GM12878 (cell line): ENCODE data around the gene NUDT3. TPM values are rescaled to one million over a fixed set of nuclear protein-coding genes. Genes with fewer than 3 reads are reported as not detected.

Source experiments
- ATAC-seq: fragments of 200-7000 bp; cut with Tn5 transposase; 3 replicates; pipeline ENCODE4 v1.9.1; 2020; ENCODE audit warnings: mild to moderate bottlenecking, moderate library complexity
- BruUV-seq: library from RNA; stranded (reverse); fragments of 400-500 nt; replicated peaks from 2 replicates; lab custom pipeline; 2021; lab: Mats Ljungman, UMichigan
- CTCF ChIA-PET: fragments of 300-600 bp; sonication (Branson Sonifier 250); formaldehyde crosslinking; extraction: SDS; loops from one replicate; lab custom pipeline; 2021; ENCODE audit warnings: inconsistent platforms; lab: Yijun Ruan, JAX
- POLR2A ChIA-PET: fragments of 350-600 bp; formaldehyde crosslinking; extraction: SDS; loops from one replicate; lab custom pipeline; 2021; ENCODE audit warnings: inconsistent platforms; lab: Charles Lee
- RAD21 ChIA-PET: fragments of 300-600 bp; sonication (Branson Sonifier 250); formaldehyde crosslinking; loops from one replicate; lab custom pipeline; 2023; ENCODE audit warnings: antibody characterized with exemption; ENCODE audit not compliant: unreplicated experiment; lab: Charles Lee
- SMC1A ChIA-PET: fragments of 300-600 bp; sonication (Branson Sonifier 250); formaldehyde crosslinking; loops from one replicate; lab custom pipeline; 2023; ENCODE audit not compliant: unreplicated experiment, uncharacterized antibody; lab: Charles Lee
- DNase-seq: peaks from one replicate; pipeline ENCODE4 v3.0.0-alpha.2; 2011; ENCODE audit warnings: low read depth, low spot score
- FAIRE-seq: peaks from 3 replicates; lab custom pipeline; 2011; peaks lifted over from hg19 to GRCh38; lab: Jason Lieb, UNC
- H2AFZ ChIP-seq: 2 replicates; pipeline ENCODE4 v1.6.0; 2011; ENCODE audit warnings: low read depth, low read length, control low read depth; ENCODE audit not compliant: control insufficient read depth
- H3K27ac ChIP-seq: 2 replicates; pipeline ENCODE4 v1.5.1; 2011; ENCODE audit warnings: control low read depth; ENCODE audit not compliant: control insufficient read depth, insufficient read depth
- H3K27me3 ChIP-seq, 2 experiments: replicated peaks in 1 of 2; 2 replicates each; pipeline versions ENCODE4 v1.6.0 to v1.6.1; 2011; ENCODE audit warnings: low read length in 1 of 2; ENCODE audit not compliant: control insufficient read depth in 2 of 2, insufficient read depth in 2 of 2
- H3K36me3 ChIP-seq, 2 experiments: 2 replicates each; pipeline ENCODE4 v1.5.1; 2011; ENCODE audit warnings: low read length in 1 of 2; ENCODE audit not compliant: control insufficient read depth in 2 of 2, insufficient read depth in 2 of 2
- H3K4me1 ChIP-seq: 2 replicates; pipeline ENCODE4 v1.6.1; 2011; ENCODE audit warnings: mild to moderate bottlenecking, low read length, moderate library complexity, mixed read lengths; ENCODE audit not compliant: control insufficient read depth, insufficient read depth
- H3K4me2 ChIP-seq: 2 replicates; pipeline ENCODE4 v1.6.0; 2011; ENCODE audit warnings: control low read depth; ENCODE audit not compliant: control insufficient read depth, insufficient read depth
- H3K4me3 ChIP-seq: fragments of 200-600 bp; sonication (generic); 2 replicates; pipeline ENCODE4 v1.5.1; 2016
- H3K79me2 ChIP-seq: 2 replicates; pipeline ENCODE4 v1.6.0; 2011; ENCODE audit warnings: low read length; ENCODE audit not compliant: control insufficient read depth, insufficient read depth
- H3K9ac ChIP-seq: 2 replicates; pipeline ENCODE4 v1.8.0; 2011; ENCODE audit warnings: low read length, control low read depth, mixed read lengths; ENCODE audit not compliant: control insufficient read depth, insufficient read depth
- H3K9me3 ChIP-seq: replicated peaks from 3 replicates; pipeline ENCODE4 v1.5.1; 2011; ENCODE audit warnings: mild to moderate bottlenecking, low read length; ENCODE audit not compliant: control insufficient read depth, insufficient read depth
- H4K20me1 ChIP-seq: 2 replicates; pipeline ENCODE4 v1.6.0; 2011; ENCODE audit not compliant: control insufficient read depth, insufficient read depth
- BACH1 ChIP-seq: fragments of 450-650 bp; IDR thresholded peaks from 2 replicates; pipeline ENCODE4 v1.6.1; 2017; ENCODE audit warnings: mild to moderate bottlenecking, borderline replicate concordance
- CREM ChIP-seq: IDR thresholded peaks from 2 replicates; pipeline ENCODE4 v1.6.1; 2014; ENCODE audit warnings: antibody characterized with exemption, low read depth
- ETV6 ChIP-seq, 2 experiments: fragments of 450-650 bp in 1 of 2; IDR thresholded peaks in 1 of 2; conservative IDR thresholded peaks in 1 of 2; 2 replicates each; pipeline ENCODE4 v1.6.1; 2014; ENCODE audit warnings: antibody characterized with exemption in 1 of 2, borderline replicate concordance in 1 of 2, low read depth in 1 of 2, mild to moderate bottlenecking in 1 of 2, moderate library complexity in 1 of 2
- GABPA ChIP-seq: IDR thresholded peaks from 2 replicates; pipeline ENCODE4 v1.6.1; 2014; ENCODE audit warnings: antibody characterized with exemption, low read depth, mild to moderate bottlenecking, inconsistent platforms
- GATAD2B ChIP-seq: fragments of 450-650 bp; conservative IDR thresholded peaks from 2 replicates; pipeline ENCODE4 v1.6.1; 2017; ENCODE audit warnings: low read depth, mild to moderate bottlenecking, moderate library complexity
- KAT2A ChIP-seq: conservative IDR thresholded peaks from 2 replicates; pipeline ENCODE4 v1.6.1; 2011; ENCODE audit warnings: low read depth, low read length; ENCODE audit not compliant: control insufficient read depth
- MTA2 ChIP-seq: fragments of 450-650 bp; IDR thresholded peaks from 2 replicates; pipeline ENCODE4 v1.6.1; 2016; ENCODE audit warnings: low read depth, mild to moderate bottlenecking, moderate library complexity
- NFXL1 ChIP-seq: fragments of 450-650 bp; IDR thresholded peaks from 2 replicates; pipeline ENCODE4 v1.6.1; 2017; ENCODE audit warnings: antibody characterized with exemption, mild to moderate bottlenecking, borderline replicate concordance
- POLR2AphosphoS5 ChIP-seq: IDR thresholded peaks from 2 replicates; pipeline ENCODE4 v1.6.1; 2011; ENCODE audit warnings: mild to moderate bottlenecking, low read length, inconsistent platforms
- RAD21 ChIP-seq: IDR thresholded peaks from 2 replicates; pipeline ENCODE4 v1.6.1; 2011; ENCODE audit warnings: mild to moderate bottlenecking, low read depth, low read length, moderate library complexity; ENCODE audit not compliant: insufficient read depth
- RBBP5 ChIP-seq: fragments of 200-600 bp; sonication (generic); conservative IDR thresholded peaks from 2 replicates; pipeline ENCODE4 v1.6.1; 2016
- RUNX3 ChIP-seq: IDR thresholded peaks from 2 replicates; pipeline ENCODE4 v1.6.1; 2012; ENCODE audit warnings: low read length, inconsistent platforms
- YY1 ChIP-seq: IDR thresholded peaks from 2 replicates; pipeline ENCODE4 v1.6.1; 2011; ENCODE audit warnings: low read depth, mild to moderate bottlenecking, low read length
- WGBS: methylation state at CpG from one replicate; pipeline ENCODE4 v1.1.6; 2016; ENCODE audit warnings: low lambda C conversion rate; ENCODE audit not compliant: insufficient replicate concordance, insufficient coverage; ENCODE audit errors: missing lambda C conversion rate; 5-methylcytosine and 5-hydroxymethylcytosine counted together
- in situ Hi-C: fragments of 300-500 bp; cut with MboI; formaldehyde crosslinking; loops from 9 replicates; pipeline ENCODE4 v1.14.3; 2018; ENCODE audit warnings: mixed read lengths
- intact Hi-C: fragments of 100-400 bp; cut with micrococcal nuclease; formaldehyde crosslinking; loops from one replicate; pipeline ENCODE4 v1.14.2; 2022; ENCODE audit not compliant: unreplicated experiment
- polyA plus RNA-seq, 11 experiments: library from polyadenylated mRNA; depleted of rRNA in 4 of 11; unstranded in 6 of 11; stranded (reverse) in 5 of 11; fragments of >200 nt; fragmentation: Nextera tagmentation in 4 of 11; fragmentation: Illumina TruSeq in 1 of 11; extraction: Ambion mirVana in 4 of 11; extraction: Trizol in 1 of 11; gene quantifications; 1 replicate in 1 of 11; 2 replicates in 10 of 11; pipeline versions ENCODE4 v1.2.1 to v1.2.3, GENCODE V29; 2011 to 2016; ENCODE audit warnings: inconsistent platforms in 2 of 11, missing spikeins in 2 of 11, low read depth in 1 of 11
- total RNA-seq, 4 experiments: library from RNA; depleted of rRNA in 3 of 4; stranded (reverse); fragments of >200 nt in 3 of 4; fragmentation: Illumina TruSeq in 1 of 4; extraction: Trizol in 1 of 4; gene quantifications; 2 replicates each; pipeline versions ENCODE4 v1.2.1 to v1.2.3, GENCODE V29; 2013 to 2021
- TF ChIP-seq, protein P1 (sequence below): IDR thresholded peaks from 2 replicates; pipeline ENCODE4 v1.6.1; 2012; ENCODE audit warnings: low read length, inconsistent platforms

Gene NUDT3
- total and polyA plus RNA-seq, 10 of the 15 experiments (the other 5 are each of a cell fraction or from before 2014, with no cell fraction given), result 2.4 to 32.3 (median 25.5) TPM

DNA sequence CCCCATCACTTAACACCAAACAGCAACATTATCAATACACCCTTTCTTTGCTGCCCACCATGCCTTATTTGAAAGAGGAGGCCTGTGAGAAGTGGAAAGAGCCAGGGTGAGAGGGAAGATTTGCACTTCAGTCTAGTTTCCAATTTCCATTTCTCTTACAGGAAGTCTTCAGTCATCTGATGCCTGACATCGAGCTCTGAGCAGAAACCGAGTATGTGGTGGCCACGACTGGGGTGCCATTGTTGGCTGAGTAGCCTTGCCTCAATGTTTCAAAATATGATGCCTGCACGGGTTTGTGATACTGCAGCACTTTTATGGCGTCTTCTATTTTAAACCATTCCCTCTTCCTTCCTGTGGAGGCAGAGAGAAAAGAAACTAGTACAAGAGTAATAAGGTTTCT is 103.9 kb downstream of the NUDT3 start:
- CTCF ChIA-PET, result interaction anchor here (0.6 to 1.3 kb wide), 3 partner anchors 12 to 321 kb away, joined by 3 read pairs; no protein-coding TSS in a partner anchor
- 0% methylated on average over 5 of the region's 5 CpGs for WGBS
- Histone ChIP-seq H3K27ac (peak overlapping the region; percentile 77), H3K4me3 (peak overlapping the region; percentile 12; the same call in 1 of the 2 replicates), H3K27me3 (no peaks in the 10 kb centered on the region), H3K79me2 (no peaks in the 10 kb centered on the region), H4K20me1 (no peaks in the 10 kb centered on the region), H3K4me2 (peak overlapping the region; percentile 58), H3K9ac (peak overlapping the region; percentile 1; the same call in 1 of the 2 replicates), H3K4me1 (peaks cover 27% of the 10 kb centered on the region), H2AFZ (peak overlapping the region; percentile 49), H3K9me3 (no peaks in the 10 kb centered on the region), H3K36me3 (peaks cover 3 to 14% of the 10 kb centered on the region in 2 experiments)
- FAIRE-seq, result peak; percentile 44
- intact Hi-C loops (no loop called here), in situ Hi-C loops (no loop called here)
- SMC1A ChIA-PET, result interaction anchor here (0.6 to 1.2 kb wide), 3 partner anchors 27 to 99 kb away, joined by 3 read pairs; no protein-coding TSS in a partner anchor
- peak; percentile 47 for DNase-seq
- no TSS peak for BruUV-seq
- RAD21 ChIA-PET, result no interaction called here
- peak; percentile 80 for ATAC-seq
- POLR2A ChIA-PET, result no interaction called here
- TF ChIP-seq GABPA (0 out of 2 replicates have a peak, but pooled peaks have one; percentile 13), POLR2AphosphoS5 (no peak), ETV6 (conservative IDR thresholded peaks at IDR 0.05 in 1 of 2, IDR thresholded peaks at IDR 0.05 in 1 of 2; ENCODE audit: borderline replicate concordance in 1 of 2, low read depth in 1 of 2) (peak in 1 of 2 experiments; percentile 32; a peak in 1 of 4 replicates), NFXL1 (no peak), GATAD2B (no peak), KAT2A (no peak), RBBP5 (no peak), YY1 (peak; percentile 66; the same call in 1 of the 2 replicates), MTA2 (no peak), RAD21 (no peak), CREM (0 out of 2 replicates have a peak, but pooled peaks have one; percentile 5), RUNX3 (peak; percentile 39; the same call in 1 of the 2 replicates), BACH1 (no peak)
- TF ChIP-seq, protein P1, sequence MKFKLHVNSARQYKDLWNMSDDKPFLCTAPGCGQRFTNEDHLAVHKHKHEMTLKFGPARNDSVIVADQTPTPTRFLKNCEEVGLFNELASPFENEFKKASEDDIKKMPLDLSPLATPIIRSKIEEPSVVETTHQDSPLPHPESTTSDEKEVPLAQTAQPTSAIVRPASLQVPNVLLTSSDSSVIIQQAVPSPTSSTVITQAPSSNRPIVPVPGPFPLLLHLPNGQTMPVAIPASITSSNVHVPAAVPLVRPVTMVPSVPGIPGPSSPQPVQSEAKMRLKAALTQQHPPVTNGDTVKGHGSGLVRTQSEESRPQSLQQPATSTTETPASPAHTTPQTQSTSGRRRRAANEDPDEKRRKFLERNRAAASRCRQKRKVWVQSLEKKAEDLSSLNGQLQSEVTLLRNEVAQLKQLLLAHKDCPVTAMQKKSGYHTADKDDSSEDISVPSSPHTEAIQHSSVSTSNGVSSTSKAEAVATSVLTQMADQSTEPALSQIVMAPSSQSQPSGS, result no peak
